ENCODE data around the gene XYLT1.

DNA sequence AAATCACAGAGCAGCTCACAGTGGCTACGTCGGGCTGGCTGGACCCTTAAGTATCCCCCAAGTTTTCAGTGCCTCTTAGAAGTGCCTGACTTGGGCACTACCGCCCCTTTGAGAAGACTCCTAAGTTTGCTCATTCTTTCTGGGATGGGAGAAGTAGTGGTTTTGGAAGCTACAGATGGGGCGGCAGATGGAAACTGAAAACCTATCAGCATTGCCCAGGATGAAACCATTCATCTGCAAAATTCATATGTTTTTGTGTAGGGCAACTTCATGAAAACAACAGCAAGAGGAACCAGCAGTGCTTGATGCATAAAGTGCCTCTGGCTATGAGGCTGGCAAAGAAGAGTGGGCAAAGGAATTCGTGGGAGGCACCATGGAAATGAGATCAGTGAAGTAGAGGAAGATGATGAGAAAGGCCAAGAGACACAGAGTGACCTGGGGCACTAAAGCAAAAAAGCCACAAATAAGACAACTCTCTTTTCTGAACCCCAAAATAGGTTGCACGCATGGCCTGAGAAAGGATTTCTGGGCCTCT is 277.1 kb downstream of the XYLT1 start:
- TF ChIP-seq POLR2AphosphoS5 (IDR thresholded peaks at IDR 0.05): no peak
- TF ChIP-seq, protein P1, sequence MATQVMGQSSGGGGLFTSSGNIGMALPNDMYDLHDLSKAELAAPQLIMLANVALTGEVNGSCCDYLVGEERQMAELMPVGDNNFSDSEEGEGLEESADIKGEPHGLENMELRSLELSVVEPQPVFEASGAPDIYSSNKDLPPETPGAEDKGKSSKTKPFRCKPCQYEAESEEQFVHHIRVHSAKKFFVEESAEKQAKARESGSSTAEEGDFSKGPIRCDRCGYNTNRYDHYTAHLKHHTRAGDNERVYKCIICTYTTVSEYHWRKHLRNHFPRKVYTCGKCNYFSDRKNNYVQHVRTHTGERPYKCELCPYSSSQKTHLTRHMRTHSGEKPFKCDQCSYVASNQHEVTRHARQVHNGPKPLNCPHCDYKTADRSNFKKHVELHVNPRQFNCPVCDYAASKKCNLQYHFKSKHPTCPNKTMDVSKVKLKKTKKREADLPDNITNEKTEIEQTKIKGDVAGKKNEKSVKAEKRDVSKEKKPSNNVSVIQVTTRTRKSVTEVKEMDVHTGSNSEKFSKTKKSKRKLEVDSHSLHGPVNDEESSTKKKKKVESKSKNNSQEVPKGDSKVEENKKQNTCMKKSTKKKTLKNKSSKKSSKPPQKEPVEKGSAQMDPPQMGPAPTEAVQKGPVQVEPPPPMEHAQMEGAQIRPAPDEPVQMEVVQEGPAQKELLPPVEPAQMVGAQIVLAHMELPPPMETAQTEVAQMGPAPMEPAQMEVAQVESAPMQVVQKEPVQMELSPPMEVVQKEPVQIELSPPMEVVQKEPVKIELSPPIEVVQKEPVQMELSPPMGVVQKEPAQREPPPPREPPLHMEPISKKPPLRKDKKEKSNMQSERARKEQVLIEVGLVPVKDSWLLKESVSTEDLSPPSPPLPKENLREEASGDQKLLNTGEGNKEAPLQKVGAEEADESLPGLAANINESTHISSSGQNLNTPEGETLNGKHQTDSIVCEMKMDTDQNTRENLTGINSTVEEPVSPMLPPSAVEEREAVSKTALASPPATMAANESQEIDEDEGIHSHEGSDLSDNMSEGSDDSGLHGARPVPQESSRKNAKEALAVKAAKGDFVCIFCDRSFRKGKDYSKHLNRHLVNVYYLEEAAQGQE (IDR thresholded peaks at IDR 0.05; ENCODE audit: borderline replicate concordance): no peak
- TF ChIP-seq, protein P2, sequence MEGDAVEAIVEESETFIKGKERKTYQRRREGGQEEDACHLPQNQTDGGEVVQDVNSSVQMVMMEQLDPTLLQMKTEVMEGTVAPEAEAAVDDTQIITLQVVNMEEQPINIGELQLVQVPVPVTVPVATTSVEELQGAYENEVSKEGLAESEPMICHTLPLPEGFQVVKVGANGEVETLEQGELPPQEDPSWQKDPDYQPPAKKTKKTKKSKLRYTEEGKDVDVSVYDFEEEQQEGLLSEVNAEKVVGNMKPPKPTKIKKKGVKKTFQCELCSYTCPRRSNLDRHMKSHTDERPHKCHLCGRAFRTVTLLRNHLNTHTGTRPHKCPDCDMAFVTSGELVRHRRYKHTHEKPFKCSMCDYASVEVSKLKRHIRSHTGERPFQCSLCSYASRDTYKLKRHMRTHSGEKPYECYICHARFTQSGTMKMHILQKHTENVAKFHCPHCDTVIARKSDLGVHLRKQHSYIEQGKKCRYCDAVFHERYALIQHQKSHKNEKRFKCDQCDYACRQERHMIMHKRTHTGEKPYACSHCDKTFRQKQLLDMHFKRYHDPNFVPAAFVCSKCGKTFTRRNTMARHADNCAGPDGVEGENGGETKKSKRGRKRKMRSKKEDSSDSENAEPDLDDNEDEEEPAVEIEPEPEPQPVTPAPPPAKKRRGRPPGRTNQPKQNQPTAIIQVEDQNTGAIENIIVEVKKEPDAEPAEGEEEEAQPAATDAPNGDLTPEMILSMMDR (IDR thresholded peaks at IDR 0.05; ENCODE audit: poor library complexity, severe bottlenecking): no peak
- TF ChIP-seq EZH2 (IDR thresholded peaks at IDR 0.05; ENCODE audit: borderline replicate concordance, insufficient read depth, low read length, poor library complexity, severe bottlenecking): no peak
